ENCODE results near the gene TRAIP. TPM values are rescaled to one million over a fixed set of nuclear protein-coding genes. Genes with fewer than 3 reads are reported as not detected.

The TRAIP gene
- total RNA-seq, 4 donors from 2014 or later: 0.82 to 2.2 (median 2.0) TPM

DNA sequence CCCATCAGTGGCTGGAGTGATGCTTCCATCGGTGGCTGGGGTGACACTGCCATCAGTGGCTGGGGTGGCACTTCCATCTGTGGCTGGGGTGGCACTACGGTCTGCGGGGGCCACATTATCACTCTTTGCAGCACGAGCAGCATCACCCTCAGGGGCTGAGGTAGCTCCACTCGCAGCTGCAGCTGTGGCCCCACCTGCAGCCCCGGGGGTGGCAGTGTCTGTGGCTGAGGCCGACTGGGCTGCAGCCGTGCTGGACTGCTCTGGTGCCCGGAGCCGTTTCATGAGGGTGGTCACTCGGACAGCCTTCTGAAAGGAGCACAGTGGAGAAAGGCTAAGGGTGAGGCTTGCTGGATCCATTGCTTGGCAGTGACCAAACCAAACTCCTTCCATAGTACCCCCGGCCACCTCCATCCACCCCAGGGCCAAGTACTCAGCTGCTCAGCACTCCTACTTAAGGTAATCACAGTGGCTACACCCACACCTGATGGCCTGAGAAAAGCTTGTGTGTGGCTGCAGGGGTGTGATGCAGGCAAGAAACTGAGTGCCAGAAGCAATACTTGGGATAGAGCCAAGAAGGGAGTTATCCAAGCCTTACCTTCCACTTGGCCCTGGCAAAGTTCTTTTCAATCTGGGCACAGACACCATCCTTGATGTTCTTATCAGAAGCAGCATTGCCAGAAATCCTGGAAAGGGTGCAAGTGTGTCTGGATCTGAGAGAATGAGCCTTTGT lies 3.4 kb upstream of the TRAIP start:
- no peak for TF ChIP-seq CTCF (IDR thresholded peaks at IDR 0.05; ENCODE audit: low read depth)

- TF ChIP-seq CTCF (IDR thresholded peaks at IDR 0.05; ENCODE audit: low read depth): no peak
Observed at GRCh38 chr3:49855662-49856061, 702 bp downstream of the TRAIP start.

GRCh38 chr3:49845694-49846093 lies 10.7 kb downstream of the TRAIP start:
- TF ChIP-seq CTCF (IDR thresholded peaks at IDR 0.05; ENCODE audit: low read depth): no peak

- TF ChIP-seq CTCF (IDR thresholded peaks at IDR 0.05; ENCODE audit: low read depth): no peak
Observed at GRCh38 chr3:49844464-49845183, 11.7 kb downstream of the TRAIP start.

DNA sequence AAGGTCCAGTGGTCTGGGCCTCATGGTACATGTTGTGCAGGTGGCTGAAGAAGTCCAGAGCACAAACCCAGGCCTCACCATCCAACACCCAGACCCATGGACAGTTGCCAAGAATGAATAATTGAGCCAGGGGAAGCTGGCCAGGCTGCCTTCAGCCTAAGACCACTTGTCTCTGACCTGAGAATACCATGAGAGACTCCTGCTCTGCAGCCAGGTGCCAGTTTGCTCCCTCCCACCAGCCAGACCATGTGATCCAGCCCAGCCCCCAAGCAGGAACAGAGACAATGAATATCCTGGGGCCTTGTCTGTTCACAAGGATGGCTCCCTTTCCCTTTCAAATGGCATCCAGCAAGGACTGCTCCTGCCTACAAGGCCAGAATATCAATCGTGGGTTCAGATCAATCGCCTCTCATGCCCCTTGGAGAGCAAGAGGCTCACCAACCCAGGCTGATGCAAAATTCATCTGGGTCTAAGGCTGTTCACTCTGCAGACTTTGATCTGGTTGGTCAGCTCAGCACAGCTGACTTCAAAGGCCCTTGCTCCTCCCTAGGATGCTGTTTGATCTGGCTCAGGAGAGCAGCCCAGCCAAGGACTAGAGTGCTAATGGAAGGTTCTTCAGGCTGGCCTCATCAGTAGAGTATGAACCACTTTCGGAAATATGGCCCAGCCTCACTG lies 13.4 kb downstream of the TRAIP start:
- no peak for TF ChIP-seq CTCF (IDR thresholded peaks at IDR 0.05; ENCODE audit: low read depth)

DNA sequence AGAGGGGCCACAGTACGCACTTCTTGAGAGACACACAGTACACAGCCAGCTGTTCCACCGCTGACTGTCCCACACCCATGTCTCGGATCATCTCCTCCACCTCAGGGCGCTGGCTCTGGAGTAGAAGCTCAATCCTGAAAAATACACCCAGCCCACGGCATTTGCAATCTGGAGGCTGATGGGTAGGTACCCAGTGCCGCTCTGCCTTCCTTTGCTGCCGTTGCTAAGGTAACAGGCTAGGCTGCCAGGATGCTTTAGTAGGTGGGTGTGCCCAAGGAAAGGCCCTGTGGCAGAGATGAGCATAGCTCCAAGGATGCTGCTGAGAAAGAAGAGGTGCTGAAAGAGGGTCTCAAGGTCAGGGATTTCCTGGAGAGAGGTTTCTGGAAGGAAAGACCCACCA lies 14.6 kb downstream of the TRAIP start:
- no peak for TF ChIP-seq CTCF (IDR thresholded peaks at IDR 0.05; ENCODE audit: low read depth)

- no peak for TF ChIP-seq CTCF (IDR thresholded peaks at IDR 0.05; ENCODE audit: low read depth)
Observed at GRCh38 chr3:49841126-49841696, 15.2 kb downstream of the TRAIP start.
